Testis (tissue), 2 donors: ENCODE data around the gene OR6C68.

Experiments
- CTCF ChIP-seq, 3 experiments: fragments of 450-650 bp in 2 of 3; fragments of 200-600 bp in 1 of 3; sonication (generic) in 1 of 3; IDR thresholded peaks; one replicate each; pipeline ENCODE4 v1.5.1; 2016 to 2019; ENCODE audit warnings: antibody characterized with exemption in 3 of 3, mild to moderate bottlenecking in 2 of 3, moderate library complexity in 1 of 3
- POLR2A ChIP-seq: fragments of 450-650 bp; IDR thresholded peaks from one replicate; pipeline ENCODE4 v1.6.1; 2017; ENCODE audit warnings: antibody characterized with exemption, mild to moderate bottlenecking, moderate library complexity

GRCh38 chr12:55470088-55470829 is 21.9 kb upstream of the OR6C68 start, which contains the start of gene OR6C70:
- TF ChIP-seq CTCF (IDR thresholded peaks at IDR 0.05) = no peak
- TF ChIP-seq POLR2A = no peak
